Dedifferentiated amniotic fluid mesenchymal stem cell (primary cell): ENCODE data around the gene CNGA3.

ENCODE experiments used
- DNase-seq: peaks from one replicate; pipeline ENCODE4 v3.0.0-alpha.2; 2016; ENCODE audit errors: extremely low spot score

The CNGA3 gene

GRCh38 chr2:98441706-98442450, 95.6 kb downstream of the CNGA3 start:
- DNase-seq: no peak

GRCh38 chr2:98442488-98442887, 96.2 kb downstream of the CNGA3 start:
- DNase-seq: no peak

- peak; percentile 46 for DNase-seq
Observed at GRCh38 chr2:98444436-98445176, 98.3 kb downstream of the CNGA3 start, which contains the start of gene INPP4A. INPP4A (plus strand) TSS chr2:98444858; CDS start chr2:98520049, 75,191 bp downstream.

GRCh38 chr2:98445177-98445682, 99.0 kb downstream of the CNGA3 start:
- no peak for DNase-seq

GRCh38 chr2:98445683-98446581, 99.7 kb downstream of the CNGA3 start:
- DNase-seq: no peak

- DNase-seq: no peak
Observed at GRCh38 chr2:98446850-98447249, 100.6 kb downstream of the CNGA3 start.
